ENCODE measurements around the gene EXOC4. TPM values are rescaled to one million over a fixed set of nuclear protein-coding genes. Genes with fewer than 3 reads are reported as not detected.

The EXOC4 gene
- total RNA-seq, 1 experiment from 2014 or later, result 75.8 TPM

DNA sequence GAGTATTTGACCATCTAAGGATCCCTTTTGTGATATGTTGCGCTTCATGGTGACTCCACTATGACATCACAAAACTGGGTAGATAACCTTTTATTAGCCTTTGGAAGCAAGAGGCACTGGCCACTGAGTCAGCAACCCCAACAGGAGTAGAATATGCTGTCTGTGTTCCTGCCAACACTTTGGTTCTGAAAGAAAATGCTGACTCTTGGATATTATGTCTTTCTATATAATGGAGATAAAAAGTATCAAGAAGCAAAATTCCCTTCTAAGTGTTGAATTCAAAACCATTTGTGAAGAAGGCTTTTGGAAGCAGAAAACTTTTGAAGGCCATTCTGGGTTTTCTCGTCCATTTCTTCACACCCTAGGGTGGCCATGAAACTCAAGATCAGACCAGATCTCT lies 528.0 kb downstream of the EXOC4 start:
- H2BK12ac ChIP-seq (ENCODE audit: insufficient read length, low read depth, low read length), result no peak overlapping the region
- no peaks in the 10 kb centered on the region for H3K23me2 ChIP-seq (ENCODE audit: insufficient read length, low read depth, low read length, poor library complexity, severe bottlenecking)
- no peaks in the 10 kb centered on the region for H4K20me1 ChIP-seq (ENCODE audit: control insufficient read depth, insufficient read depth, insufficient read length)
- H3K14ac ChIP-seq (ENCODE audit: insufficient read depth, low read length), result no peak overlapping the region
- no peak overlapping the region for H2BK20ac ChIP-seq (ENCODE audit: low read depth, low read length, poor library complexity, severe bottlenecking)
- no peak overlapping the region for H3T11ph ChIP-seq (ENCODE audit: low read length)
- H3K27ac ChIP-seq (ENCODE audit: insufficient read length, low read depth, low read length), result no peak overlapping the region
- H3K4me1 ChIP-seq (ENCODE audit: insufficient read depth, low read length), result no peaks in the 10 kb centered on the region
- H3K9ac ChIP-seq (ENCODE audit: extremely low read depth, insufficient read length, low read length), result no peak overlapping the region
- H3K18ac ChIP-seq (ENCODE audit: insufficient read length, low read depth, low read length), result no peak overlapping the region
- H3K36me3 Mint-ChIP-seq (ENCODE audit: insufficient read depth in 1 of 3, low read depth in 3 of 3), result peaks cover 10 to 12% (median 10%) of the 10 kb centered on the region in 3 experiments; a peak in 6 of 7 replicates
- H3K9me3 Mint-ChIP-seq, result no peaks in the 10 kb centered on the region; a peak in 1 of 5 replicates
- H4K5ac ChIP-seq (ENCODE audit: insufficient read length, low read depth, low read length), result no peak overlapping the region
- no peak overlapping the region for H3K56ac ChIP-seq (ENCODE audit: insufficient read length, low read depth, low read length)
- no peak overlapping the region for H3K4ac ChIP-seq (ENCODE audit: low read depth, low read length)
- no peaks in the 10 kb centered on the region for H3K9me3 ChIP-seq (ENCODE audit: control insufficient read depth, low read depth, low read length)
- H3K79me2 ChIP-seq (ENCODE audit: insufficient read depth, low read length), result no peaks in the 10 kb centered on the region
- no peaks in the 10 kb centered on the region for H3K27me3 Mint-ChIP-seq (ENCODE audit: low read depth)
- no CpG with 5 or more reads among the region's 2 CpGs for WGBS (ENCODE audit: extremely low coverage, insufficient read length, low lambda C conversion rate)
- H3K23ac ChIP-seq (ENCODE audit: insufficient read length, low read depth, low read length), result no peak overlapping the region
- H2BK15ac ChIP-seq (ENCODE audit: low read depth, low read length), result no peak overlapping the region
- H4K8ac ChIP-seq (replicated peaks; ENCODE audit: insufficient read length, low read depth, low read length), result no peak overlapping the region
- no peak overlapping the region for H3K4me3 Mint-ChIP-seq
- no peak overlapping the region for H3K4me2 ChIP-seq (ENCODE audit: insufficient read depth, insufficient read length, low read length)
- no peaks in the 10 kb centered on the region for H3K4me1 Mint-ChIP-seq
- no peak overlapping the region for H2BK5ac ChIP-seq (ENCODE audit: insufficient read length, low read length)
- no peak overlapping the region for H2AFZ ChIP-seq (ENCODE audit: low read length)
- DNase-seq, result no peak
- H2BK120ac ChIP-seq (ENCODE audit: low read depth, low read length, poor library complexity, severe bottlenecking), result no peak overlapping the region
- H4K91ac ChIP-seq (ENCODE audit: insufficient read length, low read depth, low read length), result no peak overlapping the region
- no peak overlapping the region for H3K27ac Mint-ChIP-seq
- H2AK5ac ChIP-seq (ENCODE audit: insufficient read length, low read length), result no peak overlapping the region
- no peaks in the 10 kb centered on the region for H3K79me1 ChIP-seq (ENCODE audit: insufficient read depth, low read depth, low read length, poor library complexity, severe bottlenecking)
- no peaks in the 10 kb centered on the region for H3K27me3 ChIP-seq (ENCODE audit: insufficient read depth, low read length)
- no peak for TF ChIP-seq CTCF (conservative IDR thresholded peaks at IDR 0.05)
